HepG2 (cell line): Measurements from ENCODE around the gene ENSA. TPM values are rescaled to one million over a fixed set of nuclear protein-coding genes. Genes with fewer than 3 reads are reported as not detected.

Experiments
- ARID2 ChIP-seq: sonication (generic); formaldehyde crosslinking; IDR thresholded peaks from 2 replicates; pipeline ENCODE4 v1.8.1; 2022; ENCODE audit warnings: mild to moderate bottlenecking, missing genetic modification reagents, borderline replicate concordance
- BCL6 ChIP-seq: IDR thresholded peaks from 2 replicates; pipeline ENCODE4 v1.6.1; 2016; ENCODE audit warnings: missing genetic modification reagents, missing compliant biosample characterization
- CEBPG ChIP-seq: IDR thresholded peaks from 2 replicates; pipeline ENCODE4 v1.6.1; 2016
- CREBL2 ChIP-seq: sonication (generic); formaldehyde crosslinking; IDR thresholded peaks from 2 replicates; pipeline ENCODE4 v1.8.1; 2023; ENCODE audit warnings: missing genetic modification reagents, mild to moderate bottlenecking, borderline replicate concordance
- DDIT3 ChIP-seq: sonication (generic); formaldehyde crosslinking; IDR thresholded peaks from 2 replicates; pipeline ENCODE4 v1.4.0; 2020; ENCODE audit warnings: mild to moderate bottlenecking, missing genetic modification reagents
- FOXA3 ChIP-seq: IDR thresholded peaks from 2 replicates; pipeline ENCODE4 v1.6.1; 2016; ENCODE audit warnings: missing genetic modification reagents, missing compliant biosample characterization
- HOXA5 ChIP-seq: sonication (generic); formaldehyde crosslinking; IDR thresholded peaks from 2 replicates; pipeline ENCODE4 v1.4.0; 2020; ENCODE audit warnings: missing genetic modification reagents
- KLF12 ChIP-seq: sonication (generic); formaldehyde crosslinking; IDR thresholded peaks from 2 replicates; pipeline ENCODE4 v1.4.0; 2020; ENCODE audit warnings: missing genetic modification reagents, borderline replicate concordance
- KLF13 ChIP-seq: sonication (generic); formaldehyde crosslinking; IDR thresholded peaks from 2 replicates; pipeline ENCODE4 v1.4.0; 2020; ENCODE audit warnings: mild to moderate bottlenecking, missing genetic modification reagents
- MLX ChIP-seq: IDR thresholded peaks from 2 replicates; pipeline ENCODE4 v1.6.1; 2016
- MTA1 ChIP-seq: sonication (generic); formaldehyde crosslinking; IDR thresholded peaks from 2 replicates; pipeline ENCODE4 v1.4.0; 2020; ENCODE audit warnings: missing genetic modification reagents, mild to moderate bottlenecking, borderline replicate concordance
- NFE2L2 ChIP-seq: fragments of 150-350 bp; IDR thresholded peaks from 2 replicates; pipeline ENCODE4 v1.6.1; 2014; ENCODE audit warnings: low read length
- PCBP1 ChIP-seq: fragments of 200-400 bp; formaldehyde crosslinking; IDR thresholded peaks from 2 replicates; pipeline ENCODE4 v1.6.1; 2017; ENCODE audit warnings: mild to moderate bottlenecking, low read depth, low read length, borderline replicate concordance
- RBM39 ChIP-seq: fragments of 200-400 bp; formaldehyde crosslinking; IDR thresholded peaks from one replicate; pipeline ENCODE4 v1.6.1; 2018; ENCODE audit warnings: antibody characterized with exemption, mild to moderate bottlenecking, low read depth, low read length; ENCODE audit not compliant: poor library complexity, severe bottlenecking
- SRSF4 ChIP-seq: fragments of 200-400 bp; formaldehyde crosslinking; IDR thresholded peaks from one replicate; pipeline ENCODE4 v1.6.1; 2018; ENCODE audit warnings: mild to moderate bottlenecking, low read depth, low read length, moderate library complexity; ENCODE audit not compliant: poor library complexity, severe bottlenecking
- SUZ12 ChIP-seq: fragments of 150-350 bp; IDR thresholded peaks from 2 replicates; pipeline ENCODE4 v1.6.1; 2014; ENCODE audit warnings: low read depth, low read length
- TMF1 ChIP-seq: sonication (generic); formaldehyde crosslinking; IDR thresholded peaks from 2 replicates; pipeline ENCODE4 v1.8.1; 2022; ENCODE audit warnings: low read depth, missing genetic modification reagents
- ZFP1 ChIP-seq: IDR thresholded peaks from 2 replicates; pipeline ENCODE4 v1.6.1; 2016
- ZFY ChIP-seq: sonication (generic); formaldehyde crosslinking; IDR thresholded peaks from 2 replicates; pipeline ENCODE4 v1.4.0; 2020; ENCODE audit warnings: missing genetic modification reagents
- ZNF224 ChIP-seq: sonication (generic); formaldehyde crosslinking; IDR thresholded peaks from 2 replicates; pipeline ENCODE4 v1.5.0; 2020; ENCODE audit warnings: mild to moderate bottlenecking, missing genetic modification reagents
- ZNF280D ChIP-seq: sonication (generic); formaldehyde crosslinking; IDR thresholded peaks from 2 replicates; pipeline ENCODE4 v1.5.1; 2020; ENCODE audit warnings: mild to moderate bottlenecking, missing genetic modification reagents
- ZNF468 ChIP-seq: sonication (generic); formaldehyde crosslinking; IDR thresholded peaks from 2 replicates; pipeline ENCODE4 v1.8.0; 2022; ENCODE audit warnings: mild to moderate bottlenecking, moderate library complexity, missing genetic modification reagents
- ZNF513 ChIP-seq: sonication (generic); formaldehyde crosslinking; conservative IDR thresholded peaks from 2 replicates; pipeline ENCODE4 v1.5.0; 2020; ENCODE audit warnings: missing genetic modification reagents
- ZNF547 ChIP-seq: sonication (generic); formaldehyde crosslinking; IDR thresholded peaks from 2 replicates; pipeline ENCODE4 v1.5.1; 2020; ENCODE audit warnings: mild to moderate bottlenecking, missing genetic modification reagents
- polyA plus RNA-seq, 8 experiments: library from polyadenylated mRNA; depleted of rRNA in 3 of 8; stranded (reverse) in 7 of 8; unstranded in 1 of 8; fragments of >200 nt; fragmentation: Illumina TruSeq in 4 of 8; extraction: Trizol in 4 of 8; gene quantifications; 2 replicates each; pipeline versions ENCODE4 v1.2.1 to v1.2.3, GENCODE V29; 2011 to 2016; ENCODE audit warnings: low read depth in 4 of 8, missing spikeins in 1 of 8, mixed read lengths in 1 of 8; ENCODE audit not compliant: insufficient read depth in 1 of 8
- total RNA-seq, 5 experiments: library from RNA; depleted of rRNA; stranded (reverse); fragments of >200 nt; fragmentation: Illumina TruSeq; extraction: Trizol; gene quantifications; 2 replicates each; pipeline ENCODE4 v1.2.3, GENCODE V29; 2016; ENCODE audit warnings: low read depth in 1 of 5

ENSA gene
- total and polyA plus RNA-seq, 2 of the 13 experiments (the other 11 are each of a cell fraction or from before 2014, with no cell fraction given): 54.5 to 111 TPM

- no peak for TF ChIP-seq ZNF280D (CRISPR knock-in tag)
- TF ChIP-seq MLX (CRISPR knock-in tag): no peak
- TF ChIP-seq ZFP1: 0 out of 2 replicates have a peak, but pooled peaks have one; percentile 56
- TF ChIP-seq KLF13 (CRISPR knock-in tag): no peak
- TF ChIP-seq PCBP1: no peak
- TF ChIP-seq MTA1 (CRISPR knock-in tag): no peak
- TF ChIP-seq ZNF513: no peak
- TF ChIP-seq RBM39: peak; percentile 33
- TF ChIP-seq CREBL2: no peak
- TF ChIP-seq SUZ12: no peak
- TF ChIP-seq ZNF547: peak; percentile 48; the same call in 1 of the 2 replicates
- no peak for TF ChIP-seq BCL6 (CRISPR knock-in tag)
- TF ChIP-seq CEBPG (CRISPR knock-in tag): peak; percentile 71
- peak; percentile 48; the same call in 1 of the 2 replicates for TF ChIP-seq ZFY
- TF ChIP-seq ZNF468 (CRISPR knock-in tag): no peak
- no peak for TF ChIP-seq KLF12
- no peak for TF ChIP-seq DDIT3 (CRISPR knock-in tag)
- TF ChIP-seq ARID2 (CRISPR knock-in tag): no peak
- TF ChIP-seq SRSF4: no peak
- no peak; the same call in 1 of the 2 replicates for TF ChIP-seq FOXA3 (CRISPR knock-in tag)
- TF ChIP-seq TMF1 (CRISPR knock-in tag): no peak
- peak; percentile 80; the same call in 1 of the 2 replicates for TF ChIP-seq ZNF224 (CRISPR knock-in tag)
- TF ChIP-seq HOXA5 (CRISPR knock-in tag): peak; percentile 61; the same call in 1 of the 2 replicates
- no peak for TF ChIP-seq NFE2L2
Observed at GRCh38 chr1:150629115-150629928, at the start of gene ENSA (continued).
